CD4-positive, alpha-beta T cell (primary cell): ENCODE results near the gene STIMATE. TPM values are rescaled to one million over a fixed set of nuclear protein-coding genes. Genes with fewer than 3 reads are reported as not detected.

Source experiments
- ATAC-seq: fragments of 200-7000 bp; cut with Tn5 transposase; one replicate; pipeline ENCODE4 v1.10.0; 2022; ENCODE audit warnings: mild to moderate bottlenecking; ENCODE audit not compliant: poor library complexity
- CTCF ChIA-PET: fragments of 350-600 bp; sonication (Branson Sonifier 250); formaldehyde crosslinking; loops from one replicate; lab custom pipeline; 2021; ENCODE audit warnings: antibody characterized with exemption, inconsistent platforms; lab: Charles Lee
- POLR2A ChIA-PET: fragments of 350-600 bp; sonication (Branson Sonifier 250); formaldehyde crosslinking; loops from one replicate; lab custom pipeline; 2021; ENCODE audit warnings: antibody characterized with exemption, inconsistent platforms; lab: Charles Lee
- DNase-seq, 14 experiments: peaks; one replicate each; pipeline ENCODE4 v3.0.0-alpha.2; 2013 to 2020; ENCODE audit warnings: mixed read lengths in 2 of 14
- H3K27ac ChIP-seq, 2 donors: one replicate each; pipeline versions ENCODE4 v1.5.1 to v1.7.0; 2013; ENCODE audit warnings: low read length in 2 of 2, low read depth in 1 of 2, mild to moderate bottlenecking in 1 of 2
- H3K27me3 ChIP-seq, 2 experiments: 1 replicate in 1 of 2; 2 replicates in 1 of 2; pipeline versions ENCODE4 v1.6.1 to v1.7.0; 2013; ENCODE audit warnings: low read length in 2 of 2, control low read depth in 1 of 2, mild to moderate bottlenecking in 1 of 2, moderate library complexity in 1 of 2; ENCODE audit not compliant: insufficient read depth in 2 of 2, control insufficient read depth in 1 of 2
- H3K36me3 ChIP-seq: one replicate; pipeline ENCODE4 v1.6.1; 2013; ENCODE audit warnings: low read length, control low read depth; ENCODE audit not compliant: insufficient read depth
- H3K4me1 ChIP-seq: one replicate; pipeline ENCODE4 v1.6.1; 2013; ENCODE audit warnings: low read length, control low read depth; ENCODE audit not compliant: insufficient read depth
- H3K4me3 ChIP-seq: one replicate; pipeline ENCODE4 v1.5.1; 2013; ENCODE audit warnings: mild to moderate bottlenecking, low read length, moderate library complexity
- H3K9me3 ChIP-seq, 2 experiments: 1 replicate in 1 of 2; 2 replicates in 1 of 2; pipeline versions ENCODE4 v1.6.1 to v1.7.0; 2013; ENCODE audit warnings: low read length in 2 of 2, mild to moderate bottlenecking in 2 of 2, control low read depth in 1 of 2, moderate library complexity in 1 of 2; ENCODE audit not compliant: control insufficient read depth in 1 of 2, insufficient read depth in 1 of 2
- H3K27ac Mint-ChIP-seq: one replicate; pipeline ENCODE4 v1.8.0; 2020; ENCODE audit warnings: mixed read lengths
- H3K27me3 Mint-ChIP-seq: one replicate; pipeline ENCODE4 v1.8.0; 2021; ENCODE audit warnings: mixed read lengths
- H3K36me3 Mint-ChIP-seq: one replicate; pipeline ENCODE4 v1.8.0; 2021; ENCODE audit warnings: low read depth, mixed read lengths
- H3K4me1 Mint-ChIP-seq: one replicate; pipeline ENCODE4 v1.8.0; 2021; ENCODE audit warnings: low read depth, mixed read lengths
- H3K4me3 Mint-ChIP-seq: one replicate; pipeline ENCODE4 v1.8.0; 2020; ENCODE audit warnings: mild to moderate bottlenecking, mixed read lengths
- H3K9me3 Mint-ChIP-seq: one replicate; pipeline ENCODE4 v1.8.0; 2020; ENCODE audit warnings: mixed read lengths
- CTCF ChIP-seq: fragments of 200-600 bp; IDR thresholded peaks from one replicate; pipeline ENCODE4 v1.8.0; 2022; ENCODE audit warnings: antibody characterized with exemption, mild to moderate bottlenecking
- intact Hi-C, 2 experiments: fragments of 100-400 bp; cut with DNase I in 1 of 2; cut with micrococcal nuclease in 1 of 2; formaldehyde crosslinking; loops; one replicate each; pipeline versions ENCODE4 v1.15.1 to v1.9.0; 2023 to 2025; cut with DNase I, micrococcal nuclease
- total RNA-seq, 174 experiments: library from RNA in 2 of 174; stranded (reverse) in 2 of 174; gene quantifications; one replicate each; pipeline ENCODE4 v1.2.3 and lab custom pipeline; 2021 to 2026

The STIMATE gene
- total RNA-seq, 2 experiments from 2014 or later, result 39.8 to 42.6 TPM

DNA sequence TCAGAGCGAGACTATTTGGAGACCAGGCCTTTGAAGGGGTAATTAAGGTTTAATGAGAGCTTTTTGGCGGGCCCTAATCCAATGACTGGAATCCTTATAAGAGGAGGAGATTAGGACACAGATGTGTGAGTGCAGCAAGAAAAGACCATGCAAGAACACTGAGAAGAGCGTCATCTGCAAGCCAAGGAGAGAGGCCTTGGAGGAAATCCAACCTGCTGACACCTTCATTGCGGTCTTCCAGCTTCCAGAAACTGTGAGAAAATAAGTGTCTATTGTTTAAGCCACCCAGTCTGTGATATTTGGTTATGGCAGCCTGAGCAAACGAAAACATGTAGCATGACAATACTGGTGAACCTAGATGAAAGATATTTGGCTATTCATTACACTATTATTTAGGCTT, 39.5 kb downstream of the STIMATE start:
- H3K4me1 Mint-ChIP-seq, result no peaks in the 10 kb centered on the region
- no peaks in the 10 kb centered on the region for H3K27me3 Mint-ChIP-seq
- ChIA-PET POLR2A (no interaction called here), CTCF (no interaction called here)
- intact Hi-C loops, result no loop called here
- Histone ChIP-seq H3K9me3 (no peaks in the 10 kb centered on the region), H3K4me1 (no peaks in the 10 kb centered on the region), H3K4me3 (no peak overlapping the region), H3K36me3 (peaks cover 31% of the 10 kb centered on the region), H3K27me3 (no peaks in the 10 kb centered on the region), H3K27ac (no peak overlapping the region)
- peaks cover 36% of the 10 kb centered on the region for H3K36me3 Mint-ChIP-seq
- no peaks in the 10 kb centered on the region for H3K9me3 Mint-ChIP-seq
- no peak overlapping the region for H3K4me3 Mint-ChIP-seq
- DNase-seq (no peak), ATAC-seq (no peak)
- no peak overlapping the region for H3K27ac Mint-ChIP-seq
- TF ChIP-seq CTCF, result no peak

DNA sequence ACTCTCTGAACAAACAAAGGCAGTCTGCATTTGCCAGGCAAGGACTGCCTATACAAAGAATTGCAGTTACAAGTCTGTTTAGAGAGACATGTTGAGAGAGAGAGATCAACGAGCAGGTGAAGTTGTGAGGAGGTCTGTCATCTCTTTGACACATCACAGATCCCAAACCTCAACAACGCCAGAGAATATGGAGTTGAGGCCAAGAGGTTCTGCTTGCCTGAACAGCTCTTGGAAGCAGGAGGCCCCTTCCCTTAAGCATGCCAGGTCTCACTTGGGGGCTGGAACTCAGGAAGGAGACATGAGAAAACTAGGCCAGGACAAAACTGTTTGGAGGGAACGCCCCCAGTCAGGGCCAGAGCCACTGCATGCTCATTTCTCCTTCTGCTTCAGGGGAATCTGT, 40.2 kb downstream of the STIMATE start:
- CTCF ChIA-PET, result no interaction called here
- Histone ChIP-seq H3K27me3 (no peaks in the 10 kb centered on the region), H3K27ac (no peak overlapping the region), H3K36me3 (peaks cover 37% of the 10 kb centered on the region), H3K4me1 (no peaks in the 10 kb centered on the region), H3K4me3 (no peak overlapping the region), H3K9me3 (no peaks in the 10 kb centered on the region)
- no peaks in the 10 kb centered on the region for H3K9me3 Mint-ChIP-seq
- intact Hi-C loops, result no loop called here
- POLR2A ChIA-PET, result no interaction called here
- H3K27me3 Mint-ChIP-seq, result no peaks in the 10 kb centered on the region
- H3K27ac Mint-ChIP-seq, result no peak overlapping the region
- H3K4me3 Mint-ChIP-seq, result no peak overlapping the region
- no peaks in the 10 kb centered on the region for H3K4me1 Mint-ChIP-seq
- no peak for DNase-seq
- ATAC-seq, result no peak
- TF ChIP-seq CTCF, result no peak
- peaks cover 36% of the 10 kb centered on the region for H3K36me3 Mint-ChIP-seq

GRCh38 chr3:52856666-52857065, 40.7 kb downstream of the STIMATE start:
- H3K4me3 Mint-ChIP-seq, result no peak overlapping the region
- DNase-seq (no peak), ATAC-seq (no peak)
- H3K4me1 ChIP-seq, result no peaks in the 10 kb centered on the region
- no peaks in the 10 kb centered on the region for H3K9me3 Mint-ChIP-seq
- no peak overlapping the region for H3K4me3 ChIP-seq
- no peak overlapping the region for H3K27ac ChIP-seq
- H3K9me3 ChIP-seq, result no peaks in the 10 kb centered on the region
- H3K36me3 Mint-ChIP-seq, result peaks cover 36% of the 10 kb centered on the region
- H3K27me3 Mint-ChIP-seq, result no peaks in the 10 kb centered on the region
- H3K27ac Mint-ChIP-seq, result no peak overlapping the region
- no peaks in the 10 kb centered on the region for H3K27me3 ChIP-seq
- H3K36me3 ChIP-seq, result peaks cover 41% of the 10 kb centered on the region
- no peak for TF ChIP-seq CTCF
- intact Hi-C loops, result no loop called here
- CTCF ChIA-PET, result no interaction called here
- no peaks in the 10 kb centered on the region for H3K4me1 Mint-ChIP-seq
- POLR2A ChIA-PET, result no interaction called here
